Smooth muscle cell (in vitro differentiated cells): Measurements from ENCODE around the gene ZNF599. TPM values are rescaled to one million over a fixed set of nuclear protein-coding genes. Genes with fewer than 3 reads are reported as not detected.

Experiments
- DNase-seq: peaks from one replicate; lab custom pipeline; 2025; ENCODE audit not compliant: unreplicated experiment; lab: John Stamatoyannopoulos, UW
- H2AFZ ChIP-seq: fragments of 200-600 bp; sonication (generic); 2 replicates; pipeline ENCODE4 v1.6.0; 2016; ENCODE audit warnings: antibody characterized with exemption, low read depth, mild to moderate bottlenecking
- H3F3A ChIP-seq: fragments of 200-600 bp; sonication (generic); 2 replicates; pipeline ENCODE4 v1.6.0; 2017; ENCODE audit warnings: antibody characterized with exemption, low read depth
- H3K27ac ChIP-seq: fragments of 200-600 bp; sonication (generic); 2 replicates; pipeline ENCODE4 v1.5.1; 2016; ENCODE audit warnings: low read depth, mild to moderate bottlenecking
- H3K27me3 ChIP-seq: fragments of 200-600 bp; sonication (generic); 2 replicates; pipeline ENCODE4 v1.6.1; 2016; ENCODE audit warnings: low read depth, mild to moderate bottlenecking
- H3K36me3 ChIP-seq: fragments of 200-600 bp; sonication (generic); 2 replicates; pipeline ENCODE4 v1.5.1; 2016; ENCODE audit warnings: low read depth
- H3K4me1 ChIP-seq: fragments of 200-600 bp; sonication (generic); 2 replicates; pipeline ENCODE4 v1.5.1; 2016; ENCODE audit warnings: low read depth
- H3K4me2 ChIP-seq: fragments of 200-600 bp; sonication (generic); 2 replicates; pipeline ENCODE4 v1.6.0; 2016; ENCODE audit warnings: mild to moderate bottlenecking
- H3K4me3 ChIP-seq: fragments of 200-600 bp; sonication (generic); 2 replicates; pipeline ENCODE4 v1.5.1; 2016; ENCODE audit warnings: mild to moderate bottlenecking
- H3K79me2 ChIP-seq: fragments of 200-600 bp; sonication (generic); 2 replicates; pipeline ENCODE4 v1.6.0; 2016; ENCODE audit warnings: low read depth, mild to moderate bottlenecking
- H3K9ac ChIP-seq: fragments of 200-600 bp; sonication (generic); 2 replicates; pipeline ENCODE4 v1.6.0; 2016; ENCODE audit warnings: low read depth
- H3K9me3 ChIP-seq: fragments of 200-600 bp; sonication (generic); replicated peaks from 2 replicates; pipeline ENCODE4 v1.5.1; 2016; ENCODE audit warnings: low read depth
- H4K20me1 ChIP-seq: fragments of 200-600 bp; sonication (generic); 2 replicates; pipeline ENCODE4 v1.6.0; 2016; ENCODE audit warnings: low read depth
- CTCF ChIP-seq: fragments of 200-600 bp; sonication (generic); IDR thresholded peaks from 2 replicates; pipeline ENCODE4 v1.5.1; 2017; ENCODE audit warnings: borderline replicate concordance, mild to moderate bottlenecking, antibody characterized with exemption; ENCODE audit not compliant: insufficient read depth, poor library complexity, severe bottlenecking
- WGBS: methylation state at CpG from one replicate; pipeline ENCODE4 v1.1.7; 2016; ENCODE audit warnings: low lambda C conversion rate; 5-methylcytosine and 5-hydroxymethylcytosine counted together
- polyA plus RNA-seq: library from polyadenylated mRNA; unstranded; fragments of >200 nt; fragmentation: Nextera tagmentation; extraction: Ambion mirVana; gene quantifications from 2 replicates; pipeline ENCODE4 v1.2.1, GENCODE V29; 2016
- total RNA-seq: library from RNA; depleted of rRNA; stranded (reverse); fragments of >200 nt; gene quantifications from 2 replicates; pipeline ENCODE4 v1.2.3, GENCODE V29; 2014

ZNF599 gene
- total and polyA plus RNA-seq, 2 experiments from 2014 or later, result 7.7 to 8.3 TPM

GRCh38 chr19:34722353-34722752 lies 50.7 kb downstream of the ZNF599 start:
- H4K20me1 ChIP-seq, result no peaks in the 10 kb centered on the region
- no peak overlapping the region for H3K4me3 ChIP-seq
- H3K36me3 ChIP-seq, result no peaks in the 10 kb centered on the region
- 74% methylated on average over 11 of the region's 11 CpGs for WGBS
- no peak overlapping the region for H3K9ac ChIP-seq
- no peaks in the 10 kb centered on the region for H3K9me3 ChIP-seq
- DNase-seq, result no peak
- no peaks in the 10 kb centered on the region for H3K79me2 ChIP-seq
- H3K4me2 ChIP-seq, result no peak overlapping the region
- no peaks in the 10 kb centered on the region for H3F3A ChIP-seq
- H3K4me1 ChIP-seq, result no peaks in the 10 kb centered on the region
- no peak for TF ChIP-seq CTCF
- H3K27me3 ChIP-seq, result no peaks in the 10 kb centered on the region
- no peak overlapping the region for H3K27ac ChIP-seq
- H2AFZ ChIP-seq, result no peak overlapping the region

- Histone ChIP-seq H3K9me3 (peaks cover 3% of the 10 kb centered on the region), H3K36me3 (no peaks in the 10 kb centered on the region), H3K27ac (no peak overlapping the region), H2AFZ (no peak overlapping the region), H4K20me1 (no peaks in the 10 kb centered on the region), H3K4me1 (no peaks in the 10 kb centered on the region), H3K4me3 (no peak overlapping the region), H3K79me2 (no peaks in the 10 kb centered on the region), H3K9ac (no peak overlapping the region), H3K4me2 (no peak overlapping the region), H3F3A (no peaks in the 10 kb centered on the region), H3K27me3 (no peaks in the 10 kb centered on the region)
- no peak for TF ChIP-seq CTCF
- no peak for DNase-seq
These were observed 57.7 kb downstream of the ZNF599 start for GRCh38 chr19:34715357-34715756.

GRCh38 chr19:34713262-34713637 lies 59.8 kb downstream of the ZNF599 start:
- Histone ChIP-seq H3K9me3 (peaks cover 3% of the 10 kb centered on the region), H3K27ac (no peak overlapping the region), H3K27me3 (no peaks in the 10 kb centered on the region), H3K4me3 (no peak overlapping the region), H3K9ac (no peak overlapping the region), H4K20me1 (no peaks in the 10 kb centered on the region), H2AFZ (no peak overlapping the region), H3K79me2 (no peaks in the 10 kb centered on the region), H3K4me1 (no peaks in the 10 kb centered on the region), H3K36me3 (no peaks in the 10 kb centered on the region), H3F3A (no peaks in the 10 kb centered on the region), H3K4me2 (no peak overlapping the region)
- no peak for TF ChIP-seq CTCF
- WGBS, result 85% methylated on average over 2 of the region's 2 CpGs
- DNase-seq, result no peak

- Histone ChIP-seq H3K4me3 (no peak overlapping the region), H3F3A (no peaks in the 10 kb centered on the region), H3K4me2 (no peak overlapping the region), H3K9me3 (peaks cover 3% of the 10 kb centered on the region), H4K20me1 (no peaks in the 10 kb centered on the region), H3K27me3 (no peaks in the 10 kb centered on the region), H3K36me3 (no peaks in the 10 kb centered on the region), H3K4me1 (no peaks in the 10 kb centered on the region), H2AFZ (no peak overlapping the region), H3K9ac (no peak overlapping the region), H3K79me2 (no peaks in the 10 kb centered on the region), H3K27ac (no peak overlapping the region)
- 41% methylated on average over 11 of the region's 11 CpGs for WGBS
- DNase-seq, result no peak
- peak; percentile 58 for TF ChIP-seq CTCF
These were observed 60.4 kb downstream of the ZNF599 start for GRCh38 chr19:34712395-34713261.
